DMS79 (cell line): Measurements from ENCODE around the gene PRDM15.

Experiments
- DNase-seq: peaks from one replicate; lab custom pipeline; 2025; lab: John Stamatoyannopoulos, UW

Gene PRDM15

GRCh38 chr21:41879190-41879998, at the start of gene PRDM15:
Gene PRDM15 (minus strand): TSS chr21:41879344. CDS start chr21:41860363, 18,981 bp downstream.
- DNase-seq: peak; percentile 44

GRCh38 chr21:41928621-41929220, 49.6 kb upstream of the PRDM15 start:
- no peak for DNase-seq

GRCh38 chr21:41927727-41928409, 48.7 kb upstream of the PRDM15 start:
- no peak for DNase-seq

- DNase-seq: no peak
Measured at GRCh38 chr21:41926807-41927171, 47.6 kb upstream of the PRDM15 start.

GRCh38 chr21:41926117-41926806, 47.1 kb upstream of the PRDM15 start:
- peak; percentile 45 for DNase-seq

GRCh38 chr21:41925767-41926116, 46.6 kb upstream of the PRDM15 start:
- DNase-seq: no peak

GRCh38 chr21:41924368-41924754, 45.2 kb upstream of the PRDM15 start:
- no peak for DNase-seq

GRCh38 chr21:41923631-41924367, 44.7 kb upstream of the PRDM15 start:
- no peak for DNase-seq

- no peak for DNase-seq
Measured at GRCh38 chr21:41923186-41923585, 44.0 kb upstream of the PRDM15 start.

GRCh38 chr21:41921021-41921420, 41.9 kb upstream of the PRDM15 start:
- no peak for DNase-seq

- DNase-seq: no peak
Measured at GRCh38 chr21:41920476-41920875, 41.3 kb upstream of the PRDM15 start.

GRCh38 chr21:41919666-41920398, 40.7 kb upstream of the PRDM15 start:
- no peak for DNase-seq

GRCh38 chr21:41918561-41919358, 39.6 kb upstream of the PRDM15 start:
- DNase-seq: no peak

- DNase-seq: no peak
Measured at GRCh38 chr21:41917531-41917930, 38.4 kb upstream of the PRDM15 start.

GRCh38 chr21:41916888-41917433, 37.8 kb upstream of the PRDM15 start:
- DNase-seq: no peak

- no peak for DNase-seq
Measured at GRCh38 chr21:41914965-41915364, 35.8 kb upstream of the PRDM15 start.

GRCh38 chr21:41914358-41914757, 35.2 kb upstream of the PRDM15 start:
- DNase-seq: no peak

GRCh38 chr21:41913230-41913629, 34.1 kb upstream of the PRDM15 start:
- no peak for DNase-seq

- DNase-seq: no peak
Measured at GRCh38 chr21:41908829-41909228, 29.7 kb upstream of the PRDM15 start.
